ENCODE results near the gene EDARADD. TPM values are rescaled to one million over a fixed set of nuclear protein-coding genes. Genes with fewer than 3 reads are reported as not detected.

Gene EDARADD
- total RNA-seq, 1 donor from 2014 or later = 17.0 TPM

GRCh38 chr1:236530959-236531358 is 136.9 kb downstream of the EDARADD start:
- Mint-ChIP-seq H3K27ac (no peak overlapping the region), H3K4me1 (peaks cover 9% of the 10 kb centered on the region), H3K4me3 (no peak overlapping the region), H3K27me3 (ENCODE audit: low read depth) (no peaks in the 10 kb centered on the region), H3K9me3 (no peaks in the 10 kb centered on the region), H3K36me3 (peaks cover 21% of the 10 kb centered on the region)
- no peak for DNase-seq (ENCODE audit: low spot score in 2 of 2, unreplicated experiment in 2 of 2)
- no peak for TF ChIP-seq CTCF (IDR thresholded peaks at IDR 0.05; ENCODE audit: unreplicated experiment)

- Mint-ChIP-seq H3K36me3 (peaks cover 15% of the 10 kb centered on the region), H3K4me3 (no peak overlapping the region), H3K4me1 (peaks cover 16% of the 10 kb centered on the region), H3K27me3 (ENCODE audit: low read depth) (no peaks in the 10 kb centered on the region), H3K27ac (no peak overlapping the region), H3K9me3 (no peaks in the 10 kb centered on the region)
- no peak for DNase-seq (ENCODE audit: low spot score in 2 of 2, unreplicated experiment in 2 of 2)
- TF ChIP-seq CTCF (IDR thresholded peaks at IDR 0.05; ENCODE audit: unreplicated experiment) = no peak
Measured at GRCh38 chr1:236532850-236533249, 138.8 kb downstream of the EDARADD start.

GRCh38 chr1:236534151-236534651 is 140.1 kb downstream of the EDARADD start:
- no peak for DNase-seq (ENCODE audit: low spot score in 2 of 2, unreplicated experiment in 2 of 2)
- no peaks in the 10 kb centered on the region for H3K27me3 Mint-ChIP-seq (ENCODE audit: low read depth)
- no peak overlapping the region for H3K4me3 Mint-ChIP-seq
- peaks cover 16% of the 10 kb centered on the region for H3K4me1 Mint-ChIP-seq
- H3K9me3 Mint-ChIP-seq = no peaks in the 10 kb centered on the region
- TF ChIP-seq CTCF (IDR thresholded peaks at IDR 0.05; ENCODE audit: unreplicated experiment) = no peak
- no peak overlapping the region for H3K27ac Mint-ChIP-seq
- peaks cover 21% of the 10 kb centered on the region for H3K36me3 Mint-ChIP-seq

Other genes with a start within 250 kb of the EDARADD start
- gene ERO1B, start 112.3 kb upstream of the EDARADD start, total RNA-seq = 6.4 to 7.5 TPM (median 7.0 TPM) in 3 replicates
- gene LGALS8, start 129.7 kb downstream of the EDARADD start, total RNA-seq = 67.6 to 71.6 TPM (median 67.8 TPM) in 3 replicates
- 48.4 to 53.2 TPM (median 51.8 TPM) in 3 replicates for gene HEATR1, start 210.2 kb downstream of the EDARADD start, total RNA-seq